GOT3 (cell line): Measurements from ENCODE around the gene APOBEC3H.

Source experiments
- DNase-seq: peaks from one replicate; lab custom pipeline; 2025; ENCODE audit warnings: mixed read lengths; lab: John Stamatoyannopoulos, UW

Gene APOBEC3H

GRCh38 chr22:39081016-39081415 is 16.0 kb upstream of the APOBEC3H start:
- no peak for DNase-seq

- no peak for DNase-seq
These were observed 15.4 kb upstream of the APOBEC3H start for GRCh38 chr22:39081598-39081997.

- DNase-seq, result no peak
These were observed 13.6 kb upstream of the APOBEC3H start for GRCh38 chr22:39083212-39084165.

- DNase-seq, result no peak
These were observed 12.4 kb upstream of the APOBEC3H start for GRCh38 chr22:39084666-39085065.

GRCh38 chr22:39087098-39087497 is 9.9 kb upstream of the APOBEC3H start:
- DNase-seq, result no peak

- DNase-seq, result no peak
These were observed 9.0 kb upstream of the APOBEC3H start for GRCh38 chr22:39087881-39088684.

GRCh38 chr22:39088685-39089032 is 8.4 kb upstream of the APOBEC3H start:
- no peak for DNase-seq

GRCh38 chr22:39089928-39090327 is 7.1 kb upstream of the APOBEC3H start:
- DNase-seq, result no peak

- DNase-seq, result no peak
These were observed 6.5 kb upstream of the APOBEC3H start for GRCh38 chr22:39090426-39091064.

GRCh38 chr22:39091126-39092081 is 5.6 kb upstream of the APOBEC3H start:
- no peak for DNase-seq

GRCh38 chr22:39092111-39092862 is 4.8 kb upstream of the APOBEC3H start:
- no peak for DNase-seq

GRCh38 chr22:39094717-39095389 is 2.2 kb upstream of the APOBEC3H start:
- DNase-seq, result no peak

- no peak for DNase-seq
These were observed 1.1 kb upstream of the APOBEC3H start for GRCh38 chr22:39095971-39096370.

- no peak for DNase-seq
These were observed 982 bp downstream of the APOBEC3H start for GRCh38 chr22:39098026-39098425.

GRCh38 chr22:39098576-39098975 is 1.5 kb downstream of the APOBEC3H start:
- no peak for DNase-seq

- DNase-seq, result no peak
These were observed 4.2 kb downstream of the APOBEC3H start for GRCh38 chr22:39101226-39101625.

- no peak for DNase-seq
These were observed 6.4 kb downstream of the APOBEC3H start for GRCh38 chr22:39103431-39103830.

GRCh38 chr22:39106326-39106725 is 9.3 kb downstream of the APOBEC3H start:
- DNase-seq, result no peak

GRCh38 chr22:39108487-39108886 is 11.4 kb downstream of the APOBEC3H start:
- DNase-seq, result no peak

- DNase-seq, result no peak
These were observed 12.3 kb downstream of the APOBEC3H start for GRCh38 chr22:39109361-39109760.
